GM21447 (cell line): ENCODE results near the gene ROR2.
"Not testable (repeated sequence)": the region's sequence is repeated elsewhere in the genome, so short reads cannot be mapped to it uniquely, and the experiment has no call there.

Source experiments
- ATAC-seq: cut with Tn5 transposase; IDR thresholded peaks from one replicate; pipeline ENCODE4 v1.9.1; 2021; ENCODE audit not compliant: unreplicated experiment

ROR2 gene

DNA sequence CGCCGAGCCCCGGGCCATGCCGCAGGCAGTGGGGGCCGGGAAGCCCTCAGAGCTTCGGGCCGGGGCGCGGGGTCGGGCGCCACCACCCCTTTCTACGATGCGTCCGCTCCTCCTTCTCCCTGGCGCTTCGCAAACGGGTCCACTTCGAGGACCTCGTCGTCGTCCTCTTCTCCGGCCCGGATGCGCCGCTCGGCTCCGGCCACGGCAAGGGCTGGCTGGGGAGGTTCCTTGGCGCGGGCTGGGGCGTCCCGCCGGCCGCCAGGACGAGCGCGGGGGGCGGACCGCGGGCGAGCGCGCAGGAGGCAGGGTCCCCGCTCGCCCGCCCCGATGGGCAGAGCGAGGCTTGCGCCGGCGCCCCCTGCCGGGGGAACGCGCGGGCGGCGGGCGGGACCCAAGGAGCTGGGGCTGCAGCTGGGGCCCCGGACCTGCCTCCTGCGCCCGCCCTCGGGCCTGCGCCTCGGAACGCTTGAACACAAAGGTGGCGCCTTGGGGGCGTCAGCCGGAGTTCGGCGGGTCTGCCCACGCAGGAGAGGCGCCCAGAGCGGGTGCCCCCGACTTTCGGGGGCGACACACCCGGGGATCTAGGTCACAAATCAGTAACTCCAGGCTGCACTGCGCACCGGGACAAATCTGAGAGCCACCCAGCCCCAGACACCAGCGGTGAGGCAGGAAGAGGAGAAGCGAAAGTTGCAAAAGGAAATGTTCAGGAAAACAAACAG is at the start of gene ROR2:
Gene ROR2 (minus strand): TSS at position 283 of the 719 bp plus-strand sequence.
- peak; percentile 69 for ATAC-seq

DNA sequence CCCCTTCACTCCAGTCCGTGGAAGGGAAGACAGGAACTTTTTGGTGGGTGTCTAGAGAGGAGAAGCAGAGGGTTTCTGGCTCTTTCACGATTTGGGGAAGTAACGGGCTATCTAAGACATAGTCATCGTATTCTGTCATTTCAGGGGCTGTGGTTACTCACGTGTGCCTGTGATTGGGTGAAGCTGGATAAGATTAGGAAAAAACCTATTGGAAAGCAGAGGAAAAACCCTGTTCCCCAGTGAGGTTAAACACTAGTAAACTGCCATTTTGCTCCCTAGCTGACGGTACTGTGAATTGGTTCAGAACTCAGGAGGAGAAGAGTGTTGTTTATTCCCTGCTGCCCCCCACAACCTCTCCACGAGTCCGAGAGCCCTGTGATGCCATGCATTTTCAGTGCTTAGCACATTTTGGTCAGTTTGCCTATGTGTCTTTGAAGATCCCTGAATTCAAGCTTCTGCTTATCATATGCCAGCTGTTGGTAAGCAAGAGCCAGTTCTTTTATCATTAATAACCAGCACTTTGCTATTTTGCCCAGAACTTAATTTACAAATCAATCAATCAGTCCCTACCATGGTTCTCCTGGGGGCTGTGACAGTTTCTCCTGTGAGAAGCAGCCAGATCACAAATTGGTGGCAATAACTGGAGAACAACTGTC is 45.1 kb upstream of the ROR2 start:
- ATAC-seq: no peak

- ATAC-seq: no peak
Observed at GRCh38 chr9:91994422-91994821, 44.4 kb upstream of the ROR2 start.

GRCh38 chr9:91992461-91993041 is 42.5 kb upstream of the ROR2 start:
- no peak for ATAC-seq

DNA sequence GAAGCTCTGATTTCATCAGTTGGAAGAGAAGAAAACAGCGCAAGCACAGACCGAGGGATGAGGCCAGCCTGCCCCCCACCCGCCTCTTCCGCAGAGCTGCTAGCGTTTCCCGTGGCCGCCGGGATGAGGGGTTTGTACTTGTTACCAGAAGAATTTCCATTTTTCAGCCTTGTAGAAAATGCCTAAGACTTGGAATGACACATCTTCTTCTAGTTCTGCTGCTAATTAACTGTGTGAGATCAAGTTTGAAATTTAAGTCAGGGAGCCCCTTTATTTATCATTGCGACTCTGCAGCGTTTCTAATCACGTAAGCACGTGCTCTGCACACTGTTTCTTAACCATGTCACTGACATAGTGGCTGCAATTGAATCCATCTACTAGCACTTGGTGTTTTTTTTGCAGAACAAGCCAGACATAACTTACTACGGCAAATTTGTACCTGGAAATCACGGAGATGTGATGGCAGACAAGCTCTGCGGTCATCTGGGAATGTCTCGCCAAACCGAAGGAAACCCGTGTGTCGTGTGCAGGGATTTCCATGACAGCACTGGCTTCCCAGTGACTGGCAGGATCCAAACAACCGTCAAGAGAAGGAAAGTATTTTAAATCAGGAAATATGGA is 41.8 kb upstream of the ROR2 start:
- no peak for ATAC-seq

GRCh38 chr9:91986248-91986647 is 36.2 kb upstream of the ROR2 start:
- no peak for ATAC-seq

DNA sequence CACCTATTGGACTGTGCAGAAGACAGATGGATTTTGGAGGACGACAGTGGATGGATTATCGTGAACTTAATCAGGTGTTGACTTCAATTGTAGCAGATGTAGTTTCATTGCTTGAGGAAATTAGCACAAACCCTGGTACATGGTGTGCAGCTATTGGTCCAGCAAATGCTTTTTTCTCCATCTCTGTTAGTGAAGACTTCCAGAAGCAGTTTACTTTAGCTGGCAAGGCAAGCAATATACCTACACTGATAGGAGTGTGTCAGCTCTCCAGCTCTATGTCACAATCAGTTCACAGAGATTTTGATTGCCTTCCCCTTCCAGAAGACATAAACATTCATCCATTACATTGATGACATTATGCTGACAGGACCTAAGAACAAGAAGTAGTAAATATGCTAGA is 35.7 kb upstream of the ROR2 start:
- ATAC-seq: no peak

DNA sequence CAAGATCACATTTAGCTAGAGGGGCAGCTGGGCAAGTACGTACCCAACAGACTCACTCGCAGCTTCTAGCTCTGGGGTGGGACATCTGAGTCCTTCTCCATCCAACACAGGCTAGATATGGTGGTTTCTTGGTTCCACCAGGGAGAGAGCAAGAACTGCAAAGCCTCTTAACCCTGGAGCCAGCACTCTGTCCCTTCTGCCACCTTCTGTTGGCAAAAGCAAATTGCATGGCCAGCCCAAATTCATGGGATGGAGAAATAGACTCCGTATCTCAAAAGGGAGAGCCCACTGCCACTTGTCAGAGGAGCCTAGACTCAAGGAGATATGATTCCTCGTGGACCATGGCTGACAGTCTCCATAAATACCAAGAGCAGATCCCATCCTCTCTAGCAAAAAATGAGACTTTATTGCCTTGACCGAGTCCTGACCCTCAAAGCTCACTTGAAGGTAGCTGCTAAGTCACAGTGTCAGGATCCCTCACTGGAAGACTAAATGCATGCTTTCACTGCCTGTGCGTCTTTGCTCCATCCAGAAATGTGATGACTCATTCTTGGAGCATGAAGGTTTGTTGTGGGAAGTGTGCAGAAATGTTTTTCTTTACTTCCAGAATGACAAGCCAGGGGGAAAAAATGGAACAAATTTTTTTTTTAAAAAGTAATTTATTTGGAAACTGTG is 28.8 kb upstream of the ROR2 start:
- ATAC-seq: no peak

- not testable (repeated sequence) for ATAC-seq
Observed at GRCh38 chr9:91975254-91975653, 25.2 kb upstream of the ROR2 start.

- no peak for ATAC-seq
Observed at GRCh38 chr9:91972711-91973110, 22.7 kb upstream of the ROR2 start.

DNA sequence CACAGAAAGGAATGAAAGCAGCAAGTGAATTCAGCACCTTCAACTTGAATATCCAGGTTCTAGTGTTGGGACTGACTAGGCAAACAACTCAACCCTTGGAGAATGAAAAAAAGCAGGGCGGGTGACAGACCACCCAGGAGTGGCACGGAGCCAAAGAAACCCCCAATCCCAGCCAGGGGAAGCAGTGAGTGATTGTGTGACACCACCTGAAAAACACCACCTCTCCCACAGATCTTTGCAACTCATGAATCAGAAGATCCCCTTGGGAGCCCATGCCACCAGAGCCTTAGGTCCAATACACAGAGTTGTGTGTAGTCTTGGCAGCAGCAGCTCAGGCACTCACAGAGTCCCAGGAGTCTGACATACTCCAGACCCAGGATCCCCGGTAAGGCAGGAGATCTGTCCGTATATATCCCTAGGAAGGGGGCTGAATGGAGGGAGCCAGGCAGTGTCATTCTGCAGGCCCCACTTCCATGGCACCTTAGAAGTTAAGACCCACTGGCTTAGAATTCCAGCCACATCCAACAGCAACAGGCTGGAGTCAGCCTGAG is 22.1 kb upstream of the ROR2 start:
- ATAC-seq: no peak

- ATAC-seq: no peak
Observed at GRCh38 chr9:91967259-91967658, 17.2 kb upstream of the ROR2 start.

- no peak for ATAC-seq
Observed at GRCh38 chr9:91966503-91966902, 16.5 kb upstream of the ROR2 start.

- ATAC-seq: no peak
Observed at GRCh38 chr9:91963711-91964240, 13.7 kb upstream of the ROR2 start.

DNA sequence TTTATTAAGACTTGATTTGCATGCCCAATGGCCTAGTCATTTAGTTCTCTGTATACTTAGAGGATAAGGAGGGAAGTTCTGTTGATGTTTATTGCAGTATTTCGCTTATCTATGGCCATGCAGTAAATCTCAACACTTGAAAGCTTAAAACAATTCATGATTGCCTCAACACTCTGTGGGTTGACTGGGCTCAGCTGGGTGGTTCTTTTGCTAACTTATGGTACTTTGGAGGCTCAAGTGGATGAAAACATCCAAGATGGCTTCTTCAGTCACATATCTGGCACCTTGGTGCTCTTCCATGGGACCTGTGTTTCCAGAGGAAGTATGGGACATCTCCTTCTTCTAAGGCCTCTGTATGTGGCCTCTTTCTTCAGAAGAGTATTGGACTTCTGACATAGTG is 10.3 kb upstream of the ROR2 start:
- ATAC-seq: no peak

- ATAC-seq: no peak
Observed at GRCh38 chr9:91958174-91958573, 8.1 kb upstream of the ROR2 start.

GRCh38 chr9:91954841-91955471 is 4.9 kb upstream of the ROR2 start:
- no peak for ATAC-seq

DNA sequence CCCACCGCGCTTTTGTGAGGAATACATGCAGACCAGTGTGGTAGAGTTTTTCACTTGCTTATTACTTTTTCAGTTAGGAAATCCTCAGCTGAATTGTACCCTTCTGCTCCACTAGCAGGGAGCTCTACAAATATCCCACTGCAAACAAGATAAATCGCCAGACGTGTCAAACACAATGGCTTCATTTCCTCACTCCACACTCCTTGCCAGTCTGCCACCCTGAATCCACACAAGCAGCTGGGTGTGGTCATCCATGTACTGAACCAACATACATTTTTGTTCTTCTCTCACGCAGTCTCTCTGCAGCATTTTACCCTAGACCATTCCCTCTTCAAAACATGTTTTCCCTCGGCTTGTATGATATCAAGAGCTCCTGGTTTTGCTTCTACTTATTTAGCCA is 3.7 kb upstream of the ROR2 start:
- ATAC-seq: no peak

DNA sequence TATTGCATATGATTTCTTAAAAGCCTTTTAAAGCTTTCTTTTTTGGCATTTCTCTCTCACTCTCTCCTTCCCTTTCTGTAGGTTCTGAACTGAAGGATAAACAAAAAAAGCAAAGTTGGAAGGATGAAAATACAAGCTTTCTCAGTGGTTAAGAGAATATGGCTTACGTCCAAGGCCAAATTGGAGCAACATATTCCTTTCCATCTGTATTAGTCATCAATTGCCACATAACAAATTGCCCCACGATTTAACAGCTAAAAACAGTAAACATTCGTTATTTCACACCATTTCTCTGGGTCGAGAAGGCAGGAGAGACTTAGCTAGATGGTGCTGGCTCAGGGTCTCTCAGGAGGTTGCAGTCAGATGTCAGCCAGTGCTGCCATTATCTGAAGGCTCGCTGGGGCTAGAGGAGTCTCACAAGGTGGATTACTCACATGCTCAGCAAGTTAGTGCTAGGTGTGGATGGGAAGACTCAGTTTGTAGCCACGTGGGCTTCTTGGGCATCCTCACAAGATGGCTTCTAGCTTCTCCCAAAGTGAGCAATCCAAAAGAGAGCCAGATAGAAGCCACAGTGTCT is 2.0 kb upstream of the ROR2 start:
- no peak for ATAC-seq

- no peak for ATAC-seq
Observed at GRCh38 chr9:91949392-91949945, 559 bp downstream of the ROR2 start.
